Mucosa of gallbladder (tissue), 1 donor: Measurements from ENCODE around the gene HES7. TPM values are rescaled to one million over a fixed set of nuclear protein-coding genes. Genes with fewer than 3 reads are reported as not detected.

Experiments
- DNase-seq: peaks from one replicate; pipeline ENCODE4 v3.0.0-alpha.2; 2020; ENCODE audit warnings: low spot score
- total RNA-seq: library from RNA; stranded (reverse); gene quantifications from one replicate; pipeline ENCODE4 v1.2.1, GENCODE V29; 2021
- donor health status: DM: no; HTN: no; CAD: no.

Gene HES7
- total RNA-seq, 1 donor from 2014 or later, result 0.78 TPM

- peak; percentile 60 for DNase-seq
Measured at GRCh38 chr17:8073627-8074484, 50.0 kb downstream of the HES7 start.

GRCh38 chr17:8072729-8073461 lies 51.0 kb downstream of the HES7 start:
- no peak for DNase-seq

- DNase-seq, result no peak
Measured at GRCh38 chr17:8072341-8072728, 51.6 kb downstream of the HES7 start.

GRCh38 chr17:8071496-8071895 lies 52.4 kb downstream of the HES7 start:
- no peak for DNase-seq

Other genes with a start within 250 kb of the HES7 start
- 127 TPM for gene CHD3, start 235.3 kb downstream of the HES7 start, total RNA-seq
- gene RNF227, start 207.8 kb downstream of the HES7 start, total RNA-seq, result 3.5 TPM
- 2.5 TPM for gene KCNAB3, start 194.2 kb downstream of the HES7 start, total RNA-seq
- gene TRAPPC1, start 192.2 kb downstream of the HES7 start, total RNA-seq, result 147 TPM
- 32.1 TPM for gene CNTROB, start 191.9 kb downstream of the HES7 start, total RNA-seq
- gene GUCY2D, start 121.5 kb downstream of the HES7 start, total RNA-seq, result 0.63 TPM
- gene ALOX15B, start 85.0 kb downstream of the HES7 start, total RNA-seq, result 14.0 TPM
- 0.43 TPM for gene ALOX12B, start 36.4 kb downstream of the HES7 start, total RNA-seq
- not detected for gene ALOXE3, start 5.6 kb downstream of the HES7 start, total RNA-seq
- 123 TPM for gene PER1, start 28.3 kb upstream of the HES7 start, total RNA-seq
- 73.8 TPM for gene VAMP2, start 38.8 kb upstream of the HES7 start, total RNA-seq
- 22.5 TPM for gene TMEM107, start 52.3 kb upstream of the HES7 start, total RNA-seq
- 12.4 TPM for gene BORCS6, start 66.1 kb upstream of the HES7 start, total RNA-seq
- 1.9 TPM for gene AURKB, start 86.5 kb upstream of the HES7 start, total RNA-seq
- 66.3 TPM for gene CTC1, start 124.0 kb upstream of the HES7 start, total RNA-seq
- gene PFAS, start 125.2 kb upstream of the HES7 start, total RNA-seq, result 31.4 TPM
- 22.0 TPM for gene RANGRF, start 164.6 kb upstream of the HES7 start, total RNA-seq
- 17.8 TPM for gene SLC25A35, start 171.3 kb upstream of the HES7 start, total RNA-seq
- 7.9 TPM for gene ARHGEF15, start 186.1 kb upstream of the HES7 start, total RNA-seq
- gene ODF4, start 215.7 kb upstream of the HES7 start, total RNA-seq, result not detected